ENCODE measurements around the gene FKBP14. TPM values are rescaled to one million over a fixed set of nuclear protein-coding genes. Genes with fewer than 3 reads are reported as not detected.
"Not testable (repeated sequence)": the region's sequence is repeated elsewhere in the genome, so short reads cannot be mapped to it uniquely, and the experiment has no call there.

FKBP14 gene
- total and polyA plus RNA-seq, 7 donors = 0.97 to 5.0 (median 4.1) TPM

DNA sequence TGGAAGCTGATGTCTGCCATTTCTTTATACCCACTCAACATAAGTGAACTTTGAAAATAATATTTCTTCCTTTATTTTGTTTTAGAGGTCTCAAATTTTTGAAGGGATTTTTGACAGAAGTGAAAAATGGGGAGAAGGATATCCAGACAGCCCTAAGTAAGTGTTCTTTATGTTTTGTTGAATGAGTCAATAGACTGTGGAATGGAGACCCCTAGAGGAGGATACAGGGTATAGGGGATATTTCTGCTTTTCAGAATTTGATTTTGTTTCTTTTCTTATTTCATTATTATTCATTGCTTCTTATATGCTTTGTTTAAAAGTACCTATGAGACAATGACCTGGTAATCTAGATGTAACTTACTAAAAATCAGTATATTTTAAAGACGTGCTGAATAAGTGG lies 36.1 kb upstream of the FKBP14 start:
- DNase-seq (no peak), ATAC-seq (peak in 2 of 4 donors; percentile 65 to 84)
- no peaks in the 10 kb centered on the region for H3K4me1 ChIP-seq
- intact Hi-C loops (cut with DNase I) = loop anchor here in 1 of 2 donors (5.0 kb wide), 1 partner anchor 35 kb away; the partner anchor contains the start of genes FKBP14 and PLEKHA8
- WGBS, 3 donors = 77 to 90% (median 89%) methylated on average over 1 of the region's 1 CpG
- no peak overlapping the region for H3K4me3 ChIP-seq
- no peaks in the 10 kb centered on the region for H3K9me3 ChIP-seq
- H3K36me3 ChIP-seq (ENCODE audit: insufficient read depth in 1 of 2, low read depth in 1 of 2) = peaks cover 0 to 40% of the 10 kb centered on the region in 2 donors
- TF ChIP-seq, protein P1, sequence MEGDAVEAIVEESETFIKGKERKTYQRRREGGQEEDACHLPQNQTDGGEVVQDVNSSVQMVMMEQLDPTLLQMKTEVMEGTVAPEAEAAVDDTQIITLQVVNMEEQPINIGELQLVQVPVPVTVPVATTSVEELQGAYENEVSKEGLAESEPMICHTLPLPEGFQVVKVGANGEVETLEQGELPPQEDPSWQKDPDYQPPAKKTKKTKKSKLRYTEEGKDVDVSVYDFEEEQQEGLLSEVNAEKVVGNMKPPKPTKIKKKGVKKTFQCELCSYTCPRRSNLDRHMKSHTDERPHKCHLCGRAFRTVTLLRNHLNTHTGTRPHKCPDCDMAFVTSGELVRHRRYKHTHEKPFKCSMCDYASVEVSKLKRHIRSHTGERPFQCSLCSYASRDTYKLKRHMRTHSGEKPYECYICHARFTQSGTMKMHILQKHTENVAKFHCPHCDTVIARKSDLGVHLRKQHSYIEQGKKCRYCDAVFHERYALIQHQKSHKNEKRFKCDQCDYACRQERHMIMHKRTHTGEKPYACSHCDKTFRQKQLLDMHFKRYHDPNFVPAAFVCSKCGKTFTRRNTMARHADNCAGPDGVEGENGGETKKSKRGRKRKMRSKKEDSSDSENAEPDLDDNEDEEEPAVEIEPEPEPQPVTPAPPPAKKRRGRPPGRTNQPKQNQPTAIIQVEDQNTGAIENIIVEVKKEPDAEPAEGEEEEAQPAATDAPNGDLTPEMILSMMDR (IDR thresholded peaks at IDR 0.05) = peak; percentile 56
- H3K27me3 ChIP-seq (ENCODE audit: insufficient read depth in 3 of 3, low read length in 2 of 3) = no peaks in the 10 kb centered on the region
- H3K27ac ChIP-seq = no peak overlapping the region

DNA sequence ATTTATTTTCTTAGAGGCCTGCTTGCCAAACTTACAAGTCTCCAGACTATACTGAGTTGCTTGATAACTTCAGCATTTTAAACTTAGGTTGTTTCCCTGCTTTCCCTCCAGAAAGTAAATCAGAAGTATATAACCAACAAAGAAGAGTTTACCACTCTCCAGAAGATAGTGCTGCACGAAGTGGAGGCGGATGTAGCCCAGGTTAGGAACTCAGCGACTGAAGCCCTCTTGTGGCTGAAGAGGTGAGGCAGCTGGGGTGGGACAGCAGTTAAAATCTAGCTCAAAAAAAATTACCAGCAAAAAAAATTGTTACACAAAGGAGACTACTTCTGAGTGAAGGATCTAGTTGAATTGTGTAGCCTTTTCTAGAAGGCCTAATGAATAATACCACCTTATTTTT lies 35.3 kb upstream of the FKBP14 start:
- TF ChIP-seq, protein P1 (IDR thresholded peaks at IDR 0.05) = peak; percentile 49
- H3K4me1 ChIP-seq; H3K9me3 ChIP-seq; H3K27me3 ChIP-seq (ENCODE audit: insufficient read depth in 3 of 3, low read length in 2 of 3); H3K27ac ChIP-seq; H3K4me3 ChIP-seq: not testable (repeated sequence)
- ATAC-seq (peak; percentile 64 to 78 (median 72)), DNase-seq (peak in 1 of 2 donors; percentile 21)
- intact Hi-C loops (cut with DNase I) = loop anchor here in 1 of 2 donors (5.0 kb wide), 1 partner anchor 34 kb away; the partner anchor contains the start of genes FKBP14 and PLEKHA8
- WGBS, 3 donors = 28 to 46% (median 32%) methylated on average over 3 of the region's 3 CpGs
- peaks cover 0 to 46% of the 10 kb centered on the region in 2 donors for H3K36me3 ChIP-seq (ENCODE audit: insufficient read depth in 1 of 2, low read depth in 1 of 2)

DNA sequence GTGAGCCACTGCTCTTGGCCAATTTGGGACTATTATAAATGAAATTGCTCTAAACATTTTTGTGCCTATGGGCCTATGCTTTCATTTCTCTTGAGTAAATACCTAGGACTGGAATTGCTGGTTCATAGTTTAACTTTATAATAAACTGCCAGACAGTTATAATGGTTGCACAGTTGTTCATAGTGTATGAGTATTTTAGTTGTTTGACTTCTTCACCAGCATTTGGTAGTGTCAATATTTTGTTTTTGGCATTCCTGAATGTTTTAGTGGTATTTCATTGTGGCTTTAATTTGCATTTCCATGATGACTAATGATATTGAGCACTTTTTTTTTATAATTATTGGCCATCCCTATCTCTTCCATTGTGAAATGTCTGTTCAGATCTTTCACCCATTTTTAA lies 31.2 kb upstream of the FKBP14 start:
- no peak for ATAC-seq
- H3K9me3 ChIP-seq = no peaks in the 10 kb centered on the region
- intact Hi-C loops (cut with DNase I) = no loop called here
- no peak overlapping the region for H3K4me3 ChIP-seq
- DNase-seq = no peak
- no peaks in the 10 kb centered on the region for H3K4me1 ChIP-seq
- H3K36me3 ChIP-seq (ENCODE audit: insufficient read depth in 1 of 2, low read depth in 1 of 2) = peaks cover 8 to 66% of the 10 kb centered on the region in 2 donors
- H3K27ac ChIP-seq = no peak overlapping the region
- no peaks in the 10 kb centered on the region for H3K27me3 ChIP-seq (ENCODE audit: insufficient read depth in 3 of 3, low read length in 2 of 3)
- TF ChIP-seq, protein P1 (IDR thresholded peaks at IDR 0.05) = no peak

DNA sequence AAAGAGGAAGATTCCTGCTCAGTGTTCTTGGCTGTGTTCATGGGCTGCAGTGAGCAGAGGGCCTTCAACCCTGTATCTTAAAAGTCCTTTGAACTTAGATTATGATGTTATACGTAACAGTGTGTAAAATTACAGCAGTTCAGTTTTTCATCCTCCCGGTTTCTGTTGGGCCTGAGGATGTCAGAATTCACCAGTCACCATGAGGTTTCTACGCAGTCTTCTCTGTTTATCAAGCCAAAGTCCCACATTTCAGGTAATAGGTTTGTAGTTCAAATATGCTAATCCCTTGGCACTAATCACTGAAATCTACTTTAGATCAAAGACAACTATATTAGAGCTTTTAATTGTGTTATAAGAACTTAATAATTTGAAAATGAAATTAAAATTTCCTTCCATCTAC lies 26.6 kb upstream of the FKBP14 start:
- no peaks in the 10 kb centered on the region for H3K9me3 ChIP-seq
- DNase-seq = no peak
- no peak overlapping the region for H3K27ac ChIP-seq
- WGBS, 3 donors = 95 to 96% (median 96%) methylated on average over 3 of the region's 3 CpGs
- no peak for ATAC-seq
- intact Hi-C loops (cut with DNase I) = no loop called here
- no peaks in the 10 kb centered on the region for H3K27me3 ChIP-seq (ENCODE audit: insufficient read depth in 3 of 3, low read length in 2 of 3)
- peaks cover 8 to 86% of the 10 kb centered on the region in 2 donors for H3K36me3 ChIP-seq (ENCODE audit: insufficient read depth in 1 of 2, low read depth in 1 of 2)
- TF ChIP-seq, protein P1 (IDR thresholded peaks at IDR 0.05) = no peak
- no peaks in the 10 kb centered on the region for H3K4me1 ChIP-seq
- no peak overlapping the region for H3K4me3 ChIP-seq

DNA sequence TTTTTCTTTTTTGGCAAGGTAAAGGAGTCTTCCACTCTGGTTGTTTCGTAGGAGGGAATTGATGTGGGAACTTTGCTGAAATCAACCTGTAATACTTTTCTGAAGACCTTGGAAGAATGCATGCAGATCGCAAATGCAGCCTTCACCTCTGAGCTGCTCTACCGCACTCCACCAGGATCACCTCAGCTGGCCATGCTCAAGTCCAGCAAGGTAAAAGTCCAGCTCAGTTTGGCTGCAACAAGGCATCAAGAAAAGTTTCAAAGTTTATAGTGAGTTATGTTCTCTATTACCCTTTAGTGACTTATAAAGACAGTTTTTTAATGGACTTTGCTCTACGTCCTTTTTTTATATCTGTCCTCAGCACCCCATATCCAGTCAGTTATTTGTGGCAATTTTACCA lies 22.7 kb upstream of the FKBP14 start:
- WGBS, 3 donors = 94 to 97% (median 97%) methylated on average over 4 of the region's 4 CpGs
- intact Hi-C loops (cut with DNase I) = no loop called here
- TF ChIP-seq, protein P1 (IDR thresholded peaks at IDR 0.05) = no peak
- Histone ChIP-seq H3K9me3 (no peaks in the 10 kb centered on the region), H3K27ac (no peak overlapping the region), H3K4me3 (no peak overlapping the region), H3K27me3 (ENCODE audit: insufficient read depth in 3 of 3, low read length in 2 of 3) (no peaks in the 10 kb centered on the region), H3K4me1 (peaks cover 4% of the 10 kb centered on the region), H3K36me3 (ENCODE audit: insufficient read depth in 1 of 2, low read depth in 1 of 2) (peaks cover 3 to 89% of the 10 kb centered on the region in 2 donors)
- DNase-seq (no peak), ATAC-seq (no peak)

Measured in psoas muscle (tissue), 8 donors.